H1 (cell line): ENCODE results near the gene FRMPD1. TPM values are rescaled to one million over a fixed set of nuclear protein-coding genes. Genes with fewer than 3 reads are reported as not detected.

Source experiments
- CHD7 ChIP-seq: fragments of 300-600 bp; sonication (generic); IDR thresholded peaks from 2 replicates; pipeline ENCODE4 v1.7.1; 2012; ENCODE audit warnings: low read length, moderate library complexity, mild to moderate bottlenecking, inconsistent platforms; ENCODE audit not compliant: insufficient replicate concordance
- CTBP2 ChIP-seq: IDR thresholded peaks from 2 replicates; pipeline ENCODE4 v1.7.0; 2011; ENCODE audit warnings: borderline replicate concordance, mild to moderate bottlenecking, moderate library complexity, mixed read lengths, low read length; ENCODE audit not compliant: insufficient read depth, insufficient read length
- SIN3A ChIP-seq, 2 experiments: IDR thresholded peaks in 1 of 2; conservative IDR thresholded peaks in 1 of 2; 2 replicates each; pipeline ENCODE4 v1.6.1; 2011 to 2012; ENCODE audit warnings: low read length in 2 of 2, improper control_type of control experiment in 1 of 2, low read depth in 1 of 2, mild to moderate bottlenecking in 1 of 2
- SRF ChIP-seq: IDR thresholded peaks from 2 replicates; pipeline ENCODE4 v1.6.1; 2011; ENCODE audit warnings: mild to moderate bottlenecking, low read depth, low read length, moderate library complexity
- ZNF274 ChIP-seq: IDR thresholded peaks from 2 replicates; pipeline ENCODE4 v1.7.0; 2012; ENCODE audit warnings: low read length, borderline replicate concordance; ENCODE audit errors: extremely low read depth
- polyA plus RNA-seq, 7 experiments: library from polyadenylated mRNA; depleted of rRNA in 3 of 7; stranded (reverse) in 5 of 7; unstranded in 2 of 7; fragments of >200 nt in 5 of 7; fragments of 200-250 nt in 2 of 7; gene quantifications; 1 replicate in 5 of 7; 2 replicates in 1 of 7; 4 replicates in 1 of 7; pipeline versions ENCODE4 v1.2.1 to v1.2.3, GENCODE V29; 2011 to 2013; ENCODE audit warnings: missing spikeins in 2 of 7, mixed read lengths in 2 of 7
- total RNA-seq: library from RNA; stranded (reverse); fragmentation: NEBNext Ultra II Directional; extraction: Animal tissue kit (Norgen Biotek cat#: 25700); gene quantifications from 2 replicates; pipeline ENCODE4 v1.2.1, GENCODE V29; 2021

The FRMPD1 gene
- total and polyA plus RNA-seq, 2 of the 8 experiments (the other 6 are each of a cell fraction or from before 2014, with no cell fraction given) = 0.27 to 0.32 TPM

DNA sequence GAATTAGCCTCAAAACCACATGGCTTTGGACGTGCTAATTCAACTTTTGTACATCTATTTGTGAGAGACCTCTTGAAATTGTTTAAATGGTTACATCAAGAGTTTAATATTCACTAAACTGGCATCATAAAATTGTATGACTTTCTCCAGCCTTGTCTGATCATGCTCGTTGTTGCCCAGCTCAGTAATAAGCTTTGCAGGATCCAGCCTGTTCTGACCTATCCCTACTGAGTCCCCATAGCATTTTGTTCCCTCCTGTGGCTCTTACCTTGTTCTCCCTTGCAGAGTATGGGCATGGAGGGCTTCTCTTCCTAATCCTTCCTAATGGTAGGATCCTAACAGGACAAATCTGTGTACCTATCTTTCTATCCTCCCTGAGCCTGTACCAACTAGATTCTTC is 127.8 kb downstream of the FRMPD1 start (continued):
- no peak for TF ChIP-seq SRF
- TF ChIP-seq ZNF274 = no peak
- TF ChIP-seq CHD7 = no peak
- TF ChIP-seq SIN3A (conservative IDR thresholded peaks at IDR 0.05 in 1 of 2, IDR thresholded peaks at IDR 0.05 in 1 of 2; ENCODE audit: low read depth in 1 of 2, low read length in 2 of 2) = no peak
- no peak for TF ChIP-seq CTBP2
